Transverse colon (tissue), 3 donors: ENCODE data around the gene HSPA14.
"Not testable (repeated sequence)": the region's sequence is repeated elsewhere in the genome, so short reads cannot be mapped to it uniquely, and the experiment has no call there.

Experiments
- POLR2A ChIP-seq: fragments of 450-650 bp; IDR thresholded peaks from one replicate; pipeline ENCODE4 v1.6.1; 2016; ENCODE audit warnings: antibody characterized with exemption, mild to moderate bottlenecking, moderate library complexity
- TF ChIP-seq, protein P1 (sequence below), 5 experiments: fragments of 200-600 bp in 3 of 5; fragments of 450-650 bp in 2 of 5; sonication (generic) in 3 of 5; IDR thresholded peaks; 1 replicate in 2 of 5; 2 replicates in 3 of 5; pipeline ENCODE4 v1.5.1; 2016 to 2017; ENCODE audit warnings: antibody characterized with exemption in 5 of 5, inconsistent platforms in 3 of 5, mild to moderate bottlenecking in 2 of 5, moderate library complexity in 1 of 5

DNA sequence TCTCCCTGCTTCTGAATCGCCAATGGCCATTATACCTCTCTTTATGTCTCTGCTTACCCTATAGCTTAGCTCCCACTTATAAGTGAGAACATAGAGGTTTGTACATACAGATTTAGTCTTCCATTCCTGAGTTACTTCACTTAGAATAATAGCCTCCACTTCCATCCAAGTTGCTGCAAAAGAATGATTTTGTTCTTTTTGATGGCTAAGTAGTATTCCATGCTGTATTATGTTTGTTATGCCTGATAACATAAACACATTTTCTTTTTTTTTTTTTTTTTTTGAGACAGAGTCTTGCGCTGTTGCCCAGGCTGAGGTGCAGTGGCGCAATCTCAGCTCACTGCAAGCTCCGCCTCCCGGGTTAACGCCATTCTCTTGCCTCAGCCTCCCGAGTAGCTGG lies 21.4 kb upstream of the HSPA14 start:
- TF ChIP-seq, protein P1, sequence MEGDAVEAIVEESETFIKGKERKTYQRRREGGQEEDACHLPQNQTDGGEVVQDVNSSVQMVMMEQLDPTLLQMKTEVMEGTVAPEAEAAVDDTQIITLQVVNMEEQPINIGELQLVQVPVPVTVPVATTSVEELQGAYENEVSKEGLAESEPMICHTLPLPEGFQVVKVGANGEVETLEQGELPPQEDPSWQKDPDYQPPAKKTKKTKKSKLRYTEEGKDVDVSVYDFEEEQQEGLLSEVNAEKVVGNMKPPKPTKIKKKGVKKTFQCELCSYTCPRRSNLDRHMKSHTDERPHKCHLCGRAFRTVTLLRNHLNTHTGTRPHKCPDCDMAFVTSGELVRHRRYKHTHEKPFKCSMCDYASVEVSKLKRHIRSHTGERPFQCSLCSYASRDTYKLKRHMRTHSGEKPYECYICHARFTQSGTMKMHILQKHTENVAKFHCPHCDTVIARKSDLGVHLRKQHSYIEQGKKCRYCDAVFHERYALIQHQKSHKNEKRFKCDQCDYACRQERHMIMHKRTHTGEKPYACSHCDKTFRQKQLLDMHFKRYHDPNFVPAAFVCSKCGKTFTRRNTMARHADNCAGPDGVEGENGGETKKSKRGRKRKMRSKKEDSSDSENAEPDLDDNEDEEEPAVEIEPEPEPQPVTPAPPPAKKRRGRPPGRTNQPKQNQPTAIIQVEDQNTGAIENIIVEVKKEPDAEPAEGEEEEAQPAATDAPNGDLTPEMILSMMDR (IDR thresholded peaks at IDR 0.05): not testable (repeated sequence)
- not testable (repeated sequence) for TF ChIP-seq POLR2A
